HL-60 (cell line): ENCODE measurements around the gene BEND6.
A peak's percentile ranks its signal among the peaks of the same experiment; 100 is the strongest.
"Not testable (repeated sequence)": the region's sequence is repeated elsewhere in the genome, so short reads cannot be mapped to it uniquely, and the experiment has no call there.

Experiments
- DNase-seq, 2 experiments: peaks; one replicate each; pipeline ENCODE4 v3.0.0-alpha.2; 2010 to 2020; ENCODE audit warnings: low read depth in 1 of 2, low spot score in 1 of 2
- H3K27ac ChIP-seq: fragments of 250-450 bp; sonication (Bioruptor Pico); replicated peaks from 2 replicates; pipeline ENCODE4 v1.5.1; 2020; ENCODE audit warnings: mild to moderate bottlenecking, moderate library complexity
- H3K27me3 ChIP-seq: fragments of 250-450 bp; sonication (Bioruptor Pico); 2 replicates; pipeline ENCODE4 v1.5.1; 2021; ENCODE audit warnings: mild to moderate bottlenecking, moderate library complexity; ENCODE audit not compliant: insufficient read depth, poor library complexity, severe bottlenecking
- H3K4me3 ChIP-seq: replicated peaks from 2 replicates; pipeline ENCODE4 v1.5.1; 2011; ENCODE audit warnings: mild to moderate bottlenecking, control low read depth, low read length; ENCODE audit not compliant: insufficient read depth
- CTCF ChIP-seq: IDR thresholded peaks from one replicate; pipeline ENCODE4 v1.5.1; 2011; ENCODE audit warnings: low read length, control low read depth, inconsistent platforms; ENCODE audit not compliant: insufficient read depth
- GABPA ChIP-seq: IDR thresholded peaks from 2 replicates; pipeline ENCODE4 v1.6.1; 2012; ENCODE audit warnings: low read depth
- POLR2AphosphoS5 ChIP-seq: IDR thresholded peaks from 2 replicates; pipeline ENCODE4 v1.6.1; 2012; ENCODE audit warnings: low read depth
- REST ChIP-seq: IDR thresholded peaks from 2 replicates; pipeline ENCODE4 v1.6.1; 2012; ENCODE audit warnings: low read depth; ENCODE audit not compliant: insufficient replicate concordance
- SPI1 ChIP-seq: IDR thresholded peaks from 2 replicates; pipeline ENCODE4 v1.6.1; 2012; ENCODE audit warnings: low read depth, mild to moderate bottlenecking, borderline replicate concordance

The BEND6 gene

GRCh38 chr6:57035549-57035948 is 80.6 kb downstream of the BEND6 start:
- Histone ChIP-seq H3K27ac (no peak overlapping the region), H3K27me3 (no peaks in the 10 kb centered on the region), H3K4me3 (no peak overlapping the region)
- DNase-seq = no peak
- no peak for TF ChIP-seq GABPA
- no peak for TF ChIP-seq CTCF
- TF ChIP-seq REST = no peak
- no peak for TF ChIP-seq SPI1
- no peak for TF ChIP-seq POLR2AphosphoS5

GRCh38 chr6:57038906-57039305 is 84.0 kb downstream of the BEND6 start:
- no peak overlapping the region for H3K4me3 ChIP-seq
- no peak for TF ChIP-seq GABPA
- no peak for TF ChIP-seq REST
- TF ChIP-seq POLR2AphosphoS5 = no peak
- no peak for TF ChIP-seq CTCF
- TF ChIP-seq SPI1 = no peak
- no peaks in the 10 kb centered on the region for H3K27me3 ChIP-seq
- no peak overlapping the region for H3K27ac ChIP-seq
- no peak for DNase-seq

GRCh38 chr6:57040011-57040410 is 85.1 kb downstream of the BEND6 start:
- TF ChIP-seq CTCF = peak; percentile 33
- no peak for TF ChIP-seq REST
- Histone ChIP-seq H3K27me3 (no peaks in the 10 kb centered on the region), H3K4me3 (no peak overlapping the region), H3K27ac (no peak overlapping the region)
- DNase-seq = peak in 1 of 2 experiments; percentile 56

GRCh38 chr6:57044061-57044460 is 89.2 kb downstream of the BEND6 start:
- not testable (repeated sequence) for DNase-seq, H3K4me3 ChIP-seq, H3K27ac ChIP-seq, H3K27me3 ChIP-seq
